ENCODE results near the gene FNDC3B.
"Not testable (repeated sequence)": the region's sequence is repeated elsewhere in the genome, so short reads cannot be mapped to it uniquely, and the experiment has no call there.

DNA sequence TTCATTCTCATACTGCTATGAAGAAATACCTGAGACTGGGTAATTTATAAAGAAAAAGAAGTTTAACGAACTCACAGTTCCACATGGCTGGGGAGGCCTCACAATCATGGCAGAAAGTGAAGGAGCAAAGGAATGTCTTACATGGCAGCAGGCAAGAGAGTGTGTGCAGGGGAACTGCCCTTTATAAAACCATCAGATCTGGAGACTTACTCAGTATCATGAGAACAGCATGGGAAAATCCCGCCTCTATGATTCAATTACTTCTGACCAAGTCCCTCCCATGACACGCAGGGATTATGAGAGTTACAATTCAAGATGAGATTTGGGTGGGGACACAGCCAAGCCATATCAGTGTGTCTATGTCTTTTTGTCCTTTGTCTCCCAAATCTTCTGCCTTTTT, 49.1 kb upstream of the FNDC3B start:
- TF ChIP-seq, protein P1, sequence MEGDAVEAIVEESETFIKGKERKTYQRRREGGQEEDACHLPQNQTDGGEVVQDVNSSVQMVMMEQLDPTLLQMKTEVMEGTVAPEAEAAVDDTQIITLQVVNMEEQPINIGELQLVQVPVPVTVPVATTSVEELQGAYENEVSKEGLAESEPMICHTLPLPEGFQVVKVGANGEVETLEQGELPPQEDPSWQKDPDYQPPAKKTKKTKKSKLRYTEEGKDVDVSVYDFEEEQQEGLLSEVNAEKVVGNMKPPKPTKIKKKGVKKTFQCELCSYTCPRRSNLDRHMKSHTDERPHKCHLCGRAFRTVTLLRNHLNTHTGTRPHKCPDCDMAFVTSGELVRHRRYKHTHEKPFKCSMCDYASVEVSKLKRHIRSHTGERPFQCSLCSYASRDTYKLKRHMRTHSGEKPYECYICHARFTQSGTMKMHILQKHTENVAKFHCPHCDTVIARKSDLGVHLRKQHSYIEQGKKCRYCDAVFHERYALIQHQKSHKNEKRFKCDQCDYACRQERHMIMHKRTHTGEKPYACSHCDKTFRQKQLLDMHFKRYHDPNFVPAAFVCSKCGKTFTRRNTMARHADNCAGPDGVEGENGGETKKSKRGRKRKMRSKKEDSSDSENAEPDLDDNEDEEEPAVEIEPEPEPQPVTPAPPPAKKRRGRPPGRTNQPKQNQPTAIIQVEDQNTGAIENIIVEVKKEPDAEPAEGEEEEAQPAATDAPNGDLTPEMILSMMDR (IDR thresholded peaks at IDR 0.05; ENCODE audit: insufficient read depth, low read length, poor library complexity, severe bottlenecking) = not testable (repeated sequence)
- not testable (repeated sequence) for TF ChIP-seq EZH2phosphoT487 (conservative IDR thresholded peaks at IDR 0.05; ENCODE audit: low read length)

All from SU-DHL-6 (cell line).